K562 (cell line): ENCODE data around the gene SHROOM3. TPM values are rescaled to one million over a fixed set of nuclear protein-coding genes. Genes with fewer than 3 reads are reported as not detected.

ENCODE experiments used
- ATAC-seq: fragments of 200-7000 bp; cut with Tn5 transposase; 3 replicates; pipeline ENCODE4 v1.9.1; 2020; ENCODE audit warnings: moderate library complexity
- BruUV-seq: library from RNA; stranded (reverse); fragments of 400-500 nt; replicated peaks from 2 replicates; lab custom pipeline; 2021; lab: Mats Ljungman, UMichigan
- CTCF ChIA-PET: fragments of 300-600 bp; formaldehyde crosslinking; extraction: SDS; loops from one replicate; lab custom pipeline; 2021; ENCODE audit warnings: low intra/inter-chr PET ratio; lab: Yijun Ruan, JAX
- POLR2A ChIA-PET: fragments of 300-600, 350-650 bp; sonication (Branson Sonifier 250); formaldehyde crosslinking; extraction: SDS; loops from one replicate; lab custom pipeline; 2021; ENCODE audit warnings: antibody characterized with exemption, inconsistent platforms; lab: Yijun Ruan, JAX
- DNase-seq, 4 experiments: peaks; one replicate each; pipeline versions ENCODE4 v3.0.0 to v3.0.0-alpha.2; 2011 to 2018; ENCODE audit warnings: low spot score in 3 of 4, mixed read lengths in 3 of 4; ENCODE audit errors: extremely low read depth in 1 of 4
- FAIRE-seq: peaks from 2 replicates; lab custom pipeline; 2011; peaks lifted over from hg19 to GRCh38; lab: Jason Lieb, UNC
- H2AFZ ChIP-seq: 2 replicates; pipeline ENCODE4 v1.6.0; 2011; ENCODE audit warnings: low read depth, low read length, control low read depth, inconsistent platforms
- H3K27ac ChIP-seq: fragments of 200-600 bp; 3 replicates; pipeline ENCODE4 v1.8.0; 2011; ENCODE audit warnings: low read depth, mild to moderate bottlenecking, control low read depth, inconsistent platforms, low read length, moderate library complexity, mixed read lengths; ENCODE audit errors: extremely low read depth
- H3K27me3 ChIP-seq, 2 experiments: fragments of 300-600 bp in 1 of 2; 2 replicates in 1 of 2; 3 replicates in 1 of 2; pipeline versions ENCODE4 v1.6.0 to v1.8.0; 2011; ENCODE audit warnings: inconsistent platforms in 2 of 2, low read length in 2 of 2, mild to moderate bottlenecking in 1 of 2, mixed read lengths in 1 of 2, moderate library complexity in 1 of 2; ENCODE audit not compliant: control insufficient read depth in 2 of 2, insufficient read depth in 2 of 2
- H3K36me3 ChIP-seq: fragments of 300-600 bp; 3 replicates; pipeline ENCODE4 v1.8.0; 2011; ENCODE audit warnings: mild to moderate bottlenecking, low read length, inconsistent platforms; ENCODE audit not compliant: control insufficient read depth, insufficient read depth
- H3K4me1 ChIP-seq, 2 experiments: fragments of 200-600 bp in 1 of 2; replicated peaks in 1 of 2; 2 replicates in 1 of 2; 3 replicates in 1 of 2; pipeline versions ENCODE4 v1.5.1 to v1.8.0; 2011; ENCODE audit warnings: inconsistent platforms in 2 of 2, low read length in 2 of 2, mild to moderate bottlenecking in 1 of 2, mixed read lengths in 1 of 2, moderate library complexity in 1 of 2; ENCODE audit not compliant: control insufficient read depth in 2 of 2, insufficient read depth in 2 of 2
- H3K4me2 ChIP-seq: 2 replicates; pipeline ENCODE4 v1.6.1; 2011; ENCODE audit warnings: low read length, control low read depth, inconsistent platforms, mixed read lengths; ENCODE audit not compliant: insufficient read depth
- H3K4me3 ChIP-seq: fragments of 200-600 bp; sonication (generic), shearing (Covaris generic); 2 replicates; pipeline ENCODE4 v1.5.1; 2016; ENCODE audit warnings: control low read depth, inconsistent platforms
- H3K79me2 ChIP-seq: fragments of 200-600 bp; 3 replicates; pipeline ENCODE4 v1.8.0; 2011; ENCODE audit warnings: low read length, inconsistent platforms; ENCODE audit not compliant: control insufficient read depth, insufficient read depth
- H3K9ac ChIP-seq, 2 experiments: 2 replicates each; pipeline versions ENCODE4 v1.6.0 to v1.6.1; 2011; ENCODE audit warnings: low read depth in 2 of 2, low read length in 2 of 2, control low read depth in 1 of 2, inconsistent platforms in 1 of 2, mild to moderate bottlenecking in 1 of 2, mixed read lengths in 1 of 2; ENCODE audit not compliant: insufficient read depth in 1 of 2
- H3K9me1 ChIP-seq: one replicate; pipeline ENCODE4 v1.6.0; 2011; ENCODE audit warnings: inconsistent platforms, mild to moderate bottlenecking, low read length, moderate library complexity; ENCODE audit not compliant: control insufficient read depth, insufficient read depth
- H3K9me3 ChIP-seq: replicated peaks from 2 replicates; pipeline ENCODE4 v1.5.1; 2011; ENCODE audit warnings: low read depth, low read length, inconsistent platforms; ENCODE audit not compliant: control insufficient read depth, insufficient read depth
- H4K20me1 ChIP-seq: replicated peaks from 2 replicates; pipeline ENCODE4 v1.6.1; 2011; ENCODE audit warnings: low read length, inconsistent platforms, mixed read lengths; ENCODE audit not compliant: control insufficient read depth, insufficient read depth
- CGGBP1 ChIP-seq: fragments of 250-450 bp; sonication (Bioruptor Pico); IDR thresholded peaks from 2 replicates; pipeline ENCODE4 v1.9.0; 2021; ENCODE audit warnings: mild to moderate bottlenecking
- ETV5 ChIP-seq: sonication (generic); formaldehyde crosslinking; IDR thresholded peaks from 2 replicates; pipeline ENCODE4 v1.4.0; 2020; ENCODE audit warnings: low read depth, mild to moderate bottlenecking, missing genetic modification reagents
- GMEB1 ChIP-seq: fragments of 250-450 bp; sonication (Bioruptor Pico); IDR thresholded peaks from 2 replicates; pipeline ENCODE4 v1.4.0; 2020; ENCODE audit warnings: mild to moderate bottlenecking
- IRF1 ChIP-seq: sonication (generic); formaldehyde crosslinking; IDR thresholded peaks from 2 replicates; pipeline ENCODE4 v1.8.0; 2022; ENCODE audit warnings: missing genetic modification reagents, mild to moderate bottlenecking, borderline replicate concordance
- KHSRP ChIP-seq: fragments of 450-650 bp; IDR thresholded peaks from 2 replicates; pipeline ENCODE4 v1.6.1; 2017
- MYBL2 ChIP-seq, 2 experiments: fragments of 450-650 bp in 1 of 2; sonication (generic) in 1 of 2; formaldehyde crosslinking in 1 of 2; IDR thresholded peaks; 2 replicates each; pipeline versions ENCODE4 v1.6.1 to v1.8.1; 2017 to 2022; ENCODE audit warnings: borderline replicate concordance in 1 of 2, inconsistent platforms in 1 of 2, low read depth in 1 of 2, mild to moderate bottlenecking in 1 of 2, missing genetic modification reagents in 1 of 2, moderate library complexity in 1 of 2
- SMAD1 ChIP-seq: fragments of 150-350 bp; IDR thresholded peaks from 2 replicates; pipeline ENCODE4 v1.6.1; 2014; ENCODE audit warnings: low read length, low read depth; ENCODE audit not compliant: partially characterized antibody
- SMAD4 ChIP-seq: fragments of 250-450 bp; sonication (Bioruptor Pico); conservative IDR thresholded peaks from 2 replicates; pipeline ENCODE4 v1.8.0; 2021; ENCODE audit warnings: inconsistent platforms, mild to moderate bottlenecking, moderate library complexity
- USF2 ChIP-seq: sonication (generic); formaldehyde crosslinking; IDR thresholded peaks from 2 replicates; pipeline ENCODE4 v1.5.0; 2020; ENCODE audit warnings: missing genetic modification reagents
- ZBED1 ChIP-seq: IDR thresholded peaks from 2 replicates; pipeline ENCODE4 v1.6.1; 2014
- ZBTB26 ChIP-seq: fragments of 450-650 bp; formaldehyde crosslinking; IDR thresholded peaks from 2 replicates; pipeline ENCODE4 v1.4.0; 2022; ENCODE audit warnings: missing genetic modification characterization
- ZNF699 ChIP-seq: fragments of 250-450 bp; sonication (Bioruptor Pico); IDR thresholded peaks from 2 replicates; pipeline ENCODE4 v1.8.0; 2021; ENCODE audit warnings: mild to moderate bottlenecking, moderate library complexity; ENCODE audit not compliant: insufficient replicate concordance
- WGBS: fragments of 100-300 bp; shearing (Covaris generic); methylation state at CpG from one replicate; pipeline ENCODE4 v1.1.6; 2016; ENCODE audit warnings: low coverage, mixed read lengths; ENCODE audit not compliant: insufficient coverage; ENCODE audit errors: missing lambda C conversion rate; 5-methylcytosine and 5-hydroxymethylcytosine counted together
- in situ Hi-C: fragments of 300-500 bp; cut with MboI; formaldehyde crosslinking; loops from 4 replicates; pipeline ENCODE4 v1.15.0; 2018; ENCODE audit warnings: inconsistent platforms, mixed read lengths
- intact Hi-C: fragments of 100-400 bp; cut with micrococcal nuclease; formaldehyde crosslinking; loops from 2 replicates; pipeline ENCODE4 v1.14.2; 2022
- polyA plus RNA-seq, 8 experiments: library from polyadenylated mRNA; depleted of rRNA in 4 of 8; stranded (reverse) in 5 of 8; unstranded in 3 of 8; fragments of >200 nt; fragmentation: Nextera tagmentation in 2 of 8; fragmentation: Illumina TruSeq in 1 of 8; extraction: Ambion mirVana in 2 of 8; extraction: Trizol in 1 of 8; gene quantifications; 2 replicates each; pipeline versions ENCODE4 v1.2.1 to v1.2.3, GENCODE V29; 2011 to 2014; ENCODE audit warnings: inconsistent platforms in 1 of 8, missing spikeins in 1 of 8
- total RNA-seq, 7 experiments: library from RNA; depleted of rRNA in 6 of 7; stranded (reverse); fragments of >200 nt in 6 of 7; fragmentation: Illumina TruSeq in 2 of 7; extraction: Trizol in 2 of 7; gene quantifications; 2 replicates each; pipeline versions ENCODE4 v1.2.1 to v1.2.3, GENCODE V29; 2011 to 2021; ENCODE audit warnings: low replicate concordance in 1 of 7

The SHROOM3 gene
- total and polyA plus RNA-seq, 9 of the 15 experiments (the other 6 are each of a cell fraction or from before 2014, with no cell fraction given), result 0.01 to 0.07 TPM; not detected in 7

- ATAC-seq (no peak), FAIRE-seq (no peak), DNase-seq (no peak)
- no TSS peak for BruUV-seq
- no peak overlapping the region for H3K9ac ChIP-seq
- H4K20me1 ChIP-seq, result 0 out of 2 replicates have a peak, but pooled peaks cover 3% of the 10 kb centered on the region
- H3K27me3 ChIP-seq, result peaks cover 12 to 18% of the 10 kb centered on the region in 2 experiments
- H3K4me2 ChIP-seq, result no peak overlapping the region
- H2AFZ ChIP-seq, result no peak overlapping the region
- H3K9me1 ChIP-seq, result no peaks in the 10 kb centered on the region
- 0% methylated on average over 1 of the region's 1 CpG for WGBS
- H3K27ac ChIP-seq, result no peak overlapping the region
- intact Hi-C loops, result no loop called here
- H3K4me1 ChIP-seq, result no peaks in the 10 kb centered on the region
- no peaks in the 10 kb centered on the region for H3K9me3 ChIP-seq
- in situ Hi-C loops, result no loop called here
- no peaks in the 10 kb centered on the region for H3K79me2 ChIP-seq
- POLR2A ChIA-PET, result no interaction called here
- TF ChIP-seq CGGBP1 (CRISPR knock-in tag) (no peak), USF2 (CRISPR knock-in tag) (no peak), GMEB1 (CRISPR knock-in tag) (no peak), SMAD4 (no peak), ETV5 (CRISPR knock-in tag) (no peak), KHSRP (no peak), ZBTB26 (no peak), ZNF699 (CRISPR knock-in tag) (no peak), ZBED1 (no peak), SMAD1 (no peak), IRF1 (no peak), MYBL2 (IDR thresholded peaks at IDR 0.05; ENCODE audit: low read depth) (no peak), MYBL2 (CRISPR knock-in tag; IDR thresholded peaks at IDR 0.05; ENCODE audit: borderline replicate concordance) (no peak)
- H3K36me3 ChIP-seq, result no peaks in the 10 kb centered on the region
- no peak overlapping the region for H3K4me3 ChIP-seq
- CTCF ChIA-PET, result no interaction called here
These were observed 114.7 kb downstream of the SHROOM3 start for GRCh38 chr4:76549765-76550164.
